Prostate gland (tissue), 2 donors: Measurements from ENCODE around the gene IRS1.
"Not testable (repeated sequence)": the region's sequence is repeated elsewhere in the genome, so short reads cannot be mapped to it uniquely, and the experiment has no call there.

Experiments
- POLR2A ChIP-seq: fragments of 450-650 bp; IDR thresholded peaks from one replicate; pipeline ENCODE4 v1.6.1; 2016; ENCODE audit warnings: antibody characterized with exemption, mild to moderate bottlenecking
- TF ChIP-seq, protein P1 (sequence below), 4 experiments: fragments of 200-600 bp in 2 of 4; fragments of 450-650 bp in 2 of 4; sonication (generic) in 2 of 4; IDR thresholded peaks; 1 replicate in 3 of 4; 2 replicates in 1 of 4; pipeline ENCODE4 v1.5.1; 2016 to 2019; ENCODE audit warnings: antibody characterized with exemption in 4 of 4, mild to moderate bottlenecking in 2 of 4, moderate library complexity in 2 of 4

DNA sequence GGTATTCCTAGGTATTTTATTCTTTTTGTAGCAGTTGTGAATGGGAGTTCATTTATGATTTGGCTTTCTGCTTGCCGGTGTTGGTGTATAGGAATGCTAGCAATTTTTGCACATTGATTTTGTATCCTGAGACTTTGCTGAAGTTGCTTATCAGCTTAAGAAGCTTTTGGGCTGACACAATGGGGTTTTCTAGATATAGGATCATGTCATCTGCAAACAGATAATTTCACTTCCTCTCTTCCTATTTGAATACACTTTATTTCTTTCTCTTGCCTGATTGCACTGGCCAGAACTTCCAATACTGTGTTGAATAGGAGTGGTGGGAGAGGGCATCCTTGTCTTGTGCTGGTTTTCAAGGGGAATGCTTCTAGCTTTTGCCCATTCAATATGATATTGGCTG is 43.4 kb upstream of the IRS1 start:
- TF ChIP-seq, protein P1, sequence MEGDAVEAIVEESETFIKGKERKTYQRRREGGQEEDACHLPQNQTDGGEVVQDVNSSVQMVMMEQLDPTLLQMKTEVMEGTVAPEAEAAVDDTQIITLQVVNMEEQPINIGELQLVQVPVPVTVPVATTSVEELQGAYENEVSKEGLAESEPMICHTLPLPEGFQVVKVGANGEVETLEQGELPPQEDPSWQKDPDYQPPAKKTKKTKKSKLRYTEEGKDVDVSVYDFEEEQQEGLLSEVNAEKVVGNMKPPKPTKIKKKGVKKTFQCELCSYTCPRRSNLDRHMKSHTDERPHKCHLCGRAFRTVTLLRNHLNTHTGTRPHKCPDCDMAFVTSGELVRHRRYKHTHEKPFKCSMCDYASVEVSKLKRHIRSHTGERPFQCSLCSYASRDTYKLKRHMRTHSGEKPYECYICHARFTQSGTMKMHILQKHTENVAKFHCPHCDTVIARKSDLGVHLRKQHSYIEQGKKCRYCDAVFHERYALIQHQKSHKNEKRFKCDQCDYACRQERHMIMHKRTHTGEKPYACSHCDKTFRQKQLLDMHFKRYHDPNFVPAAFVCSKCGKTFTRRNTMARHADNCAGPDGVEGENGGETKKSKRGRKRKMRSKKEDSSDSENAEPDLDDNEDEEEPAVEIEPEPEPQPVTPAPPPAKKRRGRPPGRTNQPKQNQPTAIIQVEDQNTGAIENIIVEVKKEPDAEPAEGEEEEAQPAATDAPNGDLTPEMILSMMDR (IDR thresholded peaks at IDR 0.05), result not testable (repeated sequence)
- TF ChIP-seq POLR2A, result not testable (repeated sequence)
